ENCODE measurements around the gene ZNF618. TPM values are rescaled to one million over a fixed set of nuclear protein-coding genes. Genes with fewer than 3 reads are reported as not detected.

Gene ZNF618
- total and polyA plus RNA-seq, 7 donors: 0.92 to 8.0 (median 2.3) TPM

DNA sequence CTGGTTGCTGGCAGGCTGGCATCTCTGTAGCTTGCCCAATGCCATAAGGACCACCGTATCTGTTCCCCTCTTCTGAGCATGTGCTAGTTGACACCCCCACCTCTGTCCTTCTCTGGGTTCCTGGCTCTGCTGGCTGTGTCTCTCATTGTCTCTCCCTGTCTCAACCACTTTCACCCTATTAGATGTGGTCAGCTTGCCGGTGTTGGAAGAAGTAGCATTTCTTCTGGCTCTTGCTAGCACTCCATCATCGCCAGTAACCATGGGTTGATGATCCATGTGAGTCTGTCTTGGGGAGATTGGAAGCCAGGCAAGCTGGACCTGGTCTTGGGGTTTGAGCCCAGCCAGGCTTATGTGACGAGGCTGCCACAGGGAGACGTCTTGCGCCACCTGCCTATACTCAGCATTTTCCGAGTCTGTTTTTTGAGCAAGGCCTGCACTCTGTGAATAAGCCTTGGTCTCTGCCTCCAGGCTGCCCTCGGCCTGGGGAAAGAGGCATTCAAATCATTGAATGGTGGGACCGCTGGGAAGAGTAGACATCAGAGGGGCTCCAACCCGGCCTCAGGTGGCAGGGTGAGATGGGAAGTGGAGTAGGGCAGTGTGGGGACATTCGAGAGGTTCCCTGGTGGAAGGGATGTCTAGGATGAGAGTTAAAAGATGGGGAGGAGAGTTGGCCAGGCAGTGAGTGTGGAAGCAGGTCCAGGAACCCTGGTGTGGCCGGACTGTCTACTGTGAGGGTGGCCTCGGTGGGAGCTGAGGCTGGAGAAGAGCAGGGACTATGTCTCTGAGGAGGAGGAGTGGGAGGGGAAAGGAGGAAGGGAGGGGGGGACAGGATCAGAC, 74.3 kb downstream of the ZNF618 start:
- Histone ChIP-seq H3K4me1 (peaks cover 0 to 8% (median 0%) of the 10 kb centered on the region in 4 donors), H3K4me3 (no peak overlapping the region), H3K27me3 (no peaks in the 10 kb centered on the region), H3K27ac (no peak overlapping the region), H3K36me3 (no peaks in the 10 kb centered on the region), H3K9me3 (no peaks in the 10 kb centered on the region)
- no peak for TF ChIP-seq POLR2A (IDR thresholded peaks at IDR 0.05)
- no peak for TF ChIP-seq CTCF (IDR thresholded peaks at IDR 0.05)
- no peak for TF ChIP-seq POLR2AphosphoS5 (IDR thresholded peaks at IDR 0.05)
- TF ChIP-seq EP300 (IDR thresholded peaks at IDR 0.05): no peak
- DNase-seq: no peak
- WGBS, 2 donors: 93% methylated on average over 13 of the region's 13 CpGs
- intact Hi-C loops (cut with DNase I): no loop called here

GRCh38 chr9:113951032-113951372, 74.9 kb downstream of the ZNF618 start:
- no peak overlapping the region for H3K4me3 ChIP-seq
- TF ChIP-seq POLR2AphosphoS5 (IDR thresholded peaks at IDR 0.05) (no peak), POLR2A (IDR thresholded peaks at IDR 0.05) (no peak), CTCF (IDR thresholded peaks at IDR 0.05) (no peak), EP300 (IDR thresholded peaks at IDR 0.05) (no peak)

GRCh38 chr9:113952676-113953075, 76.6 kb downstream of the ZNF618 start:
- Histone ChIP-seq H3K27me3 (no peaks in the 10 kb centered on the region), H3K36me3 (no peaks in the 10 kb centered on the region), H3K4me1 (peaks cover 0 to 8% (median 2%) of the 10 kb centered on the region in 4 donors), H3K9me3 (no peaks in the 10 kb centered on the region), H3K4me3 (no peak overlapping the region), H3K27ac (no peak overlapping the region)
- no peak for DNase-seq
- intact Hi-C loops (cut with DNase I): no loop called here
- TF ChIP-seq POLR2AphosphoS5 (IDR thresholded peaks at IDR 0.05) (no peak), POLR2A (IDR thresholded peaks at IDR 0.05) (no peak), CTCF (IDR thresholded peaks at IDR 0.05) (no peak), EP300 (IDR thresholded peaks at IDR 0.05) (no peak)

More at GRCh38 chr9:113951032-113951372, 74.9 kb downstream of the ZNF618 start:
- Histone ChIP-seq H3K9me3 (no peaks in the 10 kb centered on the region), H3K27ac (no peak overlapping the region), H3K27me3 (no peaks in the 10 kb centered on the region), H3K36me3 (no peaks in the 10 kb centered on the region), H3K4me1 (peaks cover 0 to 8% (median 2%) of the 10 kb centered on the region in 4 donors)
- WGBS, 2 donors: 88 to 91% methylated on average over 2 of the region's 2 CpGs
- DNase-seq: no peak
- intact Hi-C loops (cut with DNase I): no loop called here

GRCh38 chr9:113953531-113953930, 77.4 kb downstream of the ZNF618 start:
- Histone ChIP-seq H3K4me1 (peaks cover 0 to 8% (median 4%) of the 10 kb centered on the region in 4 donors), H3K36me3 (no peaks in the 10 kb centered on the region), H3K27ac (no peak overlapping the region), H3K4me3 (no peak overlapping the region), H3K27me3 (no peaks in the 10 kb centered on the region), H3K9me3 (no peaks in the 10 kb centered on the region)
- TF ChIP-seq POLR2A (IDR thresholded peaks at IDR 0.05): no peak
- no peak for DNase-seq
- WGBS, 2 donors: 64 to 89% methylated on average over 2 of the region's 2 CpGs
- intact Hi-C loops (cut with DNase I): no loop called here

DNA sequence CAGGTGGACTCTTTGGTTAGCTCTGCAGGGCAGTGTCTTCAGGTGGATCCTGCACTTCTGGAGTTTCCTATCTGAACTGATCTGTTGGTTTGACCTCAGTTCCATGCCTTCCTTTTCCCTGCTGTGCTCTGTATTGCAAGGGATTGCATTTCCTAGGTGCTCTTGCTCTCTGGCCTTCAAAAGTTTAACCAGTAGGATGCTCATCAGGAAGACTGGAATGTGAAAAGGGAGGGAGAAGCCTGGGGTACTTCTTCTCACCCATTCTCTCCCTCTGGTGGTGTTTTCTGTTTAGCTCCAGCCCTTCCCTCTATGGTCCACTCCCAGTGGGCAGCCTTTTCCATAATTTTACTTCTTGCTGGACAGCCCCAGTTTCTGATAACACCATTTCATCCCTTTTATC, 78.5 kb downstream of the ZNF618 start:
- H3K9me3 ChIP-seq: no peaks in the 10 kb centered on the region
- no peaks in the 10 kb centered on the region for H3K36me3 ChIP-seq
- no peak for DNase-seq
- H3K4me3 ChIP-seq: no peak overlapping the region
- intact Hi-C loops (cut with DNase I): no loop called here
- no peaks in the 10 kb centered on the region for H3K27me3 ChIP-seq
- TF ChIP-seq POLR2A (IDR thresholded peaks at IDR 0.05) (no peak), CTCF (IDR thresholded peaks at IDR 0.05) (no peak), EP300 (IDR thresholded peaks at IDR 0.05) (no peak), POLR2AphosphoS5 (IDR thresholded peaks at IDR 0.05) (no peak)
- peak overlapping the region in 1 of 4 donors; percentile 22 for H3K27ac ChIP-seq
- peaks cover 0 to 8% (median 4%) of the 10 kb centered on the region in 4 donors for H3K4me1 ChIP-seq
